Thoracic aorta (tissue), 2 donors: ENCODE data around the gene APOL1. TPM values are rescaled to one million over a fixed set of nuclear protein-coding genes. Genes with fewer than 3 reads are reported as not detected.
"Not testable (repeated sequence)": the region's sequence is repeated elsewhere in the genome, so short reads cannot be mapped to it uniquely, and the experiment has no call there.

Experiments
- ATAC-seq: fragments of 150-250 bp; one replicate; pipeline ENCODE4 v1.8.0; 2017; ENCODE audit warnings: low read depth; ENCODE audit not compliant: insufficient number of reproducible peaks, low FRiP score
- DNase-seq: peaks from one replicate; pipeline ENCODE4 v3.0.0-alpha.2; 2020; ENCODE audit warnings: low spot score
- H3K27ac ChIP-seq, 2 donors: fragments of 200-600 bp; sonication (generic); 1 replicate in 1 of 2; 2 replicates in 1 of 2; pipeline ENCODE4 v1.5.1; 2016; ENCODE audit warnings: mild to moderate bottlenecking in 2 of 2, moderate library complexity in 2 of 2
- H3K27me3 ChIP-seq: fragments of 200-600 bp; sonication (generic); replicated peaks from 2 replicates; pipeline ENCODE4 v1.6.0; 2016; ENCODE audit warnings: mild to moderate bottlenecking; ENCODE audit not compliant: insufficient read depth
- H3K36me3 ChIP-seq: fragments of 200-600 bp; sonication (generic); one replicate; pipeline ENCODE4 v1.5.1; 2016
- H3K4me1 ChIP-seq, 2 donors: fragments of 200-600 bp; sonication (generic); 1 replicate in 1 of 2; 2 replicates in 1 of 2; pipeline versions ENCODE4 v1.5.1 to v1.6.0; 2016; ENCODE audit warnings: low read depth in 2 of 2, mild to moderate bottlenecking in 1 of 2; ENCODE audit not compliant: control insufficient read depth in 1 of 2
- H3K4me3 ChIP-seq: fragments of 200-600 bp; sonication (generic); 2 replicates; pipeline ENCODE4 v1.5.1; 2016; ENCODE audit warnings: mild to moderate bottlenecking
- H3K9me3 ChIP-seq: fragments of 200-600 bp; sonication (generic); 2 replicates; pipeline ENCODE4 v1.5.1; 2016
- CTCF ChIP-seq: fragments of 200-600 bp; sonication (generic); IDR thresholded peaks from one replicate; pipeline ENCODE4 v1.5.1; 2019; ENCODE audit warnings: antibody characterized with exemption
- total RNA-seq, 2 donors: library from RNA; depleted of rRNA; stranded (reverse); fragments of >200 nt; gene quantifications; one replicate each; pipeline versions ENCODE4 v1.1.0 to v1.2.3, GENCODE V29; 2016

The APOL1 gene
- total RNA-seq, 2 donors from 2014 or later, result 40.1 to 47.3 TPM

- no peak for ATAC-seq
- no peak overlapping the region for H3K4me3 ChIP-seq
- no peaks in the 10 kb centered on the region for H3K36me3 ChIP-seq
- no peak for TF ChIP-seq CTCF
- H3K9me3 ChIP-seq, result no peaks in the 10 kb centered on the region
- H3K27me3 ChIP-seq, result no peaks in the 10 kb centered on the region
- H3K4me1 ChIP-seq, result peaks cover 0 to 7% of the 10 kb centered on the region in 2 donors
- H3K27ac ChIP-seq, result no peak overlapping the region
- DNase-seq, result no peak
Measured at GRCh38 chr22:36208162-36208765, 44.7 kb upstream of the APOL1 start.

GRCh38 chr22:36208914-36209313 lies 44.0 kb upstream of the APOL1 start:
- Histone ChIP-seq H3K27me3 (no peaks in the 10 kb centered on the region), H3K27ac (no peak overlapping the region), H3K9me3 (no peaks in the 10 kb centered on the region), H3K4me1 (peaks cover 0 to 7% of the 10 kb centered on the region in 2 donors), H3K36me3 (no peaks in the 10 kb centered on the region), H3K4me3 (no peak overlapping the region)
- DNase-seq (no peak), ATAC-seq (no peak)
- TF ChIP-seq CTCF, result no peak

GRCh38 chr22:36209488-36209908 lies 43.4 kb upstream of the APOL1 start:
- not testable (repeated sequence) for ATAC-seq, DNase-seq, H3K36me3 ChIP-seq, H3K27ac ChIP-seq, H3K4me3 ChIP-seq, H3K9me3 ChIP-seq, H3K4me1 ChIP-seq, H3K27me3 ChIP-seq

- H3K4me3 ChIP-seq, result no peak overlapping the region
- ATAC-seq (no peak), DNase-seq (no peak)
- no peaks in the 10 kb centered on the region for H3K9me3 ChIP-seq
- TF ChIP-seq CTCF, result no peak
- H3K4me1 ChIP-seq, result peaks cover 0 to 7% of the 10 kb centered on the region in 2 donors
- H3K36me3 ChIP-seq, result no peaks in the 10 kb centered on the region
- no peaks in the 10 kb centered on the region for H3K27me3 ChIP-seq
- H3K27ac ChIP-seq, result no peak overlapping the region
Measured at GRCh38 chr22:36210224-36210623, 42.7 kb upstream of the APOL1 start.

- TF ChIP-seq CTCF, result no peak
- ATAC-seq (no peak), DNase-seq (no peak)
- Histone ChIP-seq H3K27me3 (no peaks in the 10 kb centered on the region), H3K4me3 (no peak overlapping the region), H3K9me3 (no peaks in the 10 kb centered on the region), H3K36me3 (no peaks in the 10 kb centered on the region), H3K27ac (no peak overlapping the region), H3K4me1 (peaks cover 0 to 7% of the 10 kb centered on the region in 2 donors)
Measured at GRCh38 chr22:36211237-36211861, 41.6 kb upstream of the APOL1 start.

GRCh38 chr22:36212901-36213300 lies 40.0 kb upstream of the APOL1 start:
- Histone ChIP-seq H3K4me1 (peaks cover 0 to 7% of the 10 kb centered on the region in 2 donors), H3K4me3 (no peak overlapping the region), H3K9me3 (no peaks in the 10 kb centered on the region), H3K27me3 (no peaks in the 10 kb centered on the region), H3K27ac (no peak overlapping the region), H3K36me3 (no peaks in the 10 kb centered on the region)
- no peak for TF ChIP-seq CTCF
- ATAC-seq, result no peak
- no peak for DNase-seq
